Fibroblast of villous mesenchyme (primary cell): Measurements from ENCODE around the gene PTDSS2. TPM values are rescaled to one million over a fixed set of nuclear protein-coding genes. Genes with fewer than 3 reads are reported as not detected.

ENCODE experiments used
- DNase-seq: peaks from one replicate; pipeline ENCODE4 v3.0.0-alpha.2; 2010; ENCODE audit warnings: low read depth
- H3K4me3 ChIP-seq: 2 replicates; pipeline ENCODE4 v1.5.1; 2011; ENCODE audit warnings: low read depth, mild to moderate bottlenecking, low read length
- small RNA-seq: library from RNA; depleted of rRNA; stranded (forward); fragments of <200 nt; gene quantifications from one replicate; pipeline ENCODE3, GENCODE V24; 2012
- total RNA-seq: library from RNA; depleted of rRNA; stranded (reverse); fragments of >200 nt; gene quantifications from 2 replicates; pipeline ENCODE4 v1.2.3, GENCODE V29; 2012
- TF ChIP-seq, protein P1 (sequence below): IDR thresholded peaks from 2 replicates; pipeline ENCODE4 v1.5.1; 2012; ENCODE audit warnings: low read depth, mild to moderate bottlenecking, low read length; ENCODE audit not compliant: insufficient read depth

The PTDSS2 gene
- total RNA-seq, 1 donor, result 31.5 TPM

DNA sequence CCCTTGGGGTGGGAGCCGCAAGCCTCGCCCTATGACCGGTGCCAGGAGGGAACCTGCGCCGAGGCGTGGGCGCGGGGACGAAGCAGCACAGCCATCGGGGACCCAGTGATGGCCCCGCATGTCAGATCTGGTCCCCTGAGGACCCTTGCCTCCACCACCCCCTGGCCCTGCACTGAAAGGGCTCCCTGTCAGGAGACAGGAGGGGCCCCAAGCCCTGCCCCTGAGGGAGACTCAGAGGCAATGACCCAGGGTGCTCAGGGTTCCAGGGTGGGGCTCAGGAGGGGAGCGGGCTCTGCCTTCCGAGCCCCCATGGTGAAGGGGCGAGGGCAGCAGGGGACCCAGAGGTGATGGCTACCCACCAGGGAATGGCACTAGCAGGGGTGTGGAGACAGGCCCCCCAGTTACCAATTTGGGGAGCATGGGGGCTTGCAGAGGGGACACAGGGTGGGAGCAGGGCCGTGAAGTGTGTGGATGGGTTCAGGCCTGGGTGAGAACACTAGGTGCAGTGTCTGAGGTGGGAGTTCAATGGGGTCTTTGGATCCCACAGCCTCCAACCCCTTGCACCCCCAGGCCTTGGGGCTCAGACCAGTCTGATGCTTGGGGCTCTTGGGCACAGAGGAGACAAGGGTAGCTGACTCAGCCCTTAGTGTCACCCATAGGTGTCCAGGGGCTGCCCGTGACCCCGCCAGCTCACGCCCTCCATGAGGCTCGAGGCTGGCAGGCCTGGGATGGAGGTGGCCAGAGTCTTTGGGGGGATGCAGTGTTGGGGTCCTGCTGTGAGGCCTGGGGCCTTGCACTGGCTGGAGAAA lies 87.7 kb downstream of the PTDSS2 start:
- no peak for DNase-seq
- peak overlapping the region; percentile 59 for H3K4me3 ChIP-seq
- TF ChIP-seq, protein P1, sequence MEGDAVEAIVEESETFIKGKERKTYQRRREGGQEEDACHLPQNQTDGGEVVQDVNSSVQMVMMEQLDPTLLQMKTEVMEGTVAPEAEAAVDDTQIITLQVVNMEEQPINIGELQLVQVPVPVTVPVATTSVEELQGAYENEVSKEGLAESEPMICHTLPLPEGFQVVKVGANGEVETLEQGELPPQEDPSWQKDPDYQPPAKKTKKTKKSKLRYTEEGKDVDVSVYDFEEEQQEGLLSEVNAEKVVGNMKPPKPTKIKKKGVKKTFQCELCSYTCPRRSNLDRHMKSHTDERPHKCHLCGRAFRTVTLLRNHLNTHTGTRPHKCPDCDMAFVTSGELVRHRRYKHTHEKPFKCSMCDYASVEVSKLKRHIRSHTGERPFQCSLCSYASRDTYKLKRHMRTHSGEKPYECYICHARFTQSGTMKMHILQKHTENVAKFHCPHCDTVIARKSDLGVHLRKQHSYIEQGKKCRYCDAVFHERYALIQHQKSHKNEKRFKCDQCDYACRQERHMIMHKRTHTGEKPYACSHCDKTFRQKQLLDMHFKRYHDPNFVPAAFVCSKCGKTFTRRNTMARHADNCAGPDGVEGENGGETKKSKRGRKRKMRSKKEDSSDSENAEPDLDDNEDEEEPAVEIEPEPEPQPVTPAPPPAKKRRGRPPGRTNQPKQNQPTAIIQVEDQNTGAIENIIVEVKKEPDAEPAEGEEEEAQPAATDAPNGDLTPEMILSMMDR, result no peak

DNA sequence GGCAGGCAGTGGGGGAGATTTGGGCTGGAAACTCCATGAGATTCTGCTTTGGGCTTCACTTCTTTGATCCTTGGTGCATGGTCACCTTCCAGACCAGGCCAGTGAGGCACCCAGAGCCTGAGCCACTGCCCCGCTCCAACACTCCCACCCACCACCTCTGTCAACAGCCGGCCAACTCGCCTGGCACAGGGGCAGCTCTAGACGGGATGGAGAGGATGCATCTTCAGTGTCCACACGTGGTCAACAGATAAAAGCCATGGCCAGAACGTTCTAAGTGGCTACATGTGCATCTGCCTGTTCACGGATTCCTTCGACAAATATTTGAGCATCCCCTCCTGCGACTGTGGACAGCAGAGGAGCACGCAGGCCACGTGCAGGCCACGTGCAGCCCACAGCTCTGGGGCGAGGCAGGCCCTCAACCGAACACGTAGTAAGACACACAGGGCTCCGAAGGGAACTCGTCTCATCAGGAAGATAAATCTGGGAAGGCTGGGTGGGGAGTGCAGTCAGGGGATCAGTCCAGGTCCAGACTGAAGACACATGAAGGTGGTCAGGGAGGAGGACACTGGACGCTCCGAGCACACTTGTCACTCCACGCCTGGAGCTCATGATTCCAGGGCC lies 88.5 kb downstream of the PTDSS2 start:
- DNase-seq, result no peak
- no peak overlapping the region for H3K4me3 ChIP-seq
- TF ChIP-seq, protein P1, result no peak

DNA sequence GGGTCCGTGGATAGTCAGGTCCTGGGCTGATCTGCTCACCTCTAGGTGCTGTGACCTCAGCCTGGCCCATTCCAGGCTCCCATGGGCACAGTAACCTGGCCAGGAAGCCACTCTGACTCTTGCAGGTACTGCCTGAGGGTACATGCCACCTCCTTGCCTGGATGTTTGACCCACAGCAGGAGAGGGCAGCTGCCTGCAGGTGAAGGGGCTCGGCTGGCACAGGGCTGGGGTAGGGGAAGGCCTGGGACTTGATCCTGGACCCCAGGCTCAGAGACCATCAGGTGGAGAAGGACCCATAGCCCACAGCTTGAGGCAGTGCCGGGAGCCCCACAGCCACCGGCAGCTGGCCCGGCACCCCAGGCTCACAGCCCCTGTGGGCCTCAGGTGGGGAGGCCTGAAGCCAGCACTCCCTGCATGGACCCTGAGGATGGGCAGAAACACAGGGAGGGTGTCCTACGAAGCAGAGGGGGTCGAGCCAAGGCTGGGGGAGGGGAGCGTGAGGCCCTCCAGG lies 89.9 kb downstream of the PTDSS2 start:
- no peak overlapping the region for H3K4me3 ChIP-seq
- DNase-seq, result no peak

More for the DNA sequence above, 89.9 kb downstream of the PTDSS2 start:
- TF ChIP-seq, protein P1, result no peak

Small RNA genes within 50 kb of the gene (small RNA-seq; reads per million reads assigned to genes)
- not detected for gene RN7SL838P

Other genes with a start within 250 kb of the PTDSS2 start
- gene BET1L, start 242.9 kb upstream of the PTDSS2 start, total RNA-seq, result 22.0 and 23.8 TPM in 2 replicates
- gene RIC8A, start 242.6 kb upstream of the PTDSS2 start, total RNA-seq, result 154 and 167 TPM in 2 replicates
- 10.3 and 10.4 TPM in 2 replicates for gene SIRT3, start 213.9 kb upstream of the PTDSS2 start, total RNA-seq
- 130 and 140 TPM in 2 replicates for gene PSMD13, start 213.3 kb upstream of the PTDSS2 start, total RNA-seq
- not detected in 2 replicates for gene NLRP6, start 171.9 kb upstream of the PTDSS2 start, total RNA-seq
- gene PGGHG, start 161.2 kb upstream of the PTDSS2 start, total RNA-seq, result 7.8 and 10.6 TPM in 2 replicates
- gene IFITM5, start 150.8 kb upstream of the PTDSS2 start, total RNA-seq, result not detected in 2 replicates
- gene IFITM2, start 142.5 kb upstream of the PTDSS2 start, total RNA-seq, result 38.4 and 107 TPM in 2 replicates
- gene IFITM1, start 136.2 kb upstream of the PTDSS2 start, total RNA-seq, result 76.4 and 117 TPM in 2 replicates
- 83.3 and 94.1 TPM in 2 replicates for gene IFITM3, start 129.4 kb upstream of the PTDSS2 start, total RNA-seq
- gene B4GALNT4, start 80.8 kb upstream of the PTDSS2 start, total RNA-seq, result 0.43 and 1.3 TPM in 2 replicates
- gene PKP3, start 56.1 kb upstream of the PTDSS2 start, total RNA-seq, result 2.2 and 2.6 TPM in 2 replicates
- gene SIGIRR, start 35.3 kb upstream of the PTDSS2 start, total RNA-seq, result 10.8 and 14.5 TPM in 2 replicates
- gene ANO9, start 8.3 kb upstream of the PTDSS2 start, total RNA-seq, result not detected in 2 replicates
- gene RNH1, start 57.0 kb downstream of the PTDSS2 start, total RNA-seq, result 259 and 276 TPM in 2 replicates
- gene HRAS, start 85.3 kb downstream of the PTDSS2 start, total RNA-seq, result 36.7 and 47.0 TPM in 2 replicates
- 0.43 and 0.64 TPM in 2 replicates for gene LRRC56, start 87.2 kb downstream of the PTDSS2 start, total RNA-seq
- gene LMNTD2, start 110.5 kb downstream of the PTDSS2 start, total RNA-seq, result 1.6 and 2.2 TPM in 2 replicates
- gene RASSF7, start 110.7 kb downstream of the PTDSS2 start, total RNA-seq, result 14.2 and 15.5 TPM in 2 replicates
- 29.4 and 38.7 TPM in 2 replicates for gene PHRF1, start 126.2 kb downstream of the PTDSS2 start, total RNA-seq
- 7.7 and 8.2 TPM in 2 replicates for gene IRF7, start 165.7 kb downstream of the PTDSS2 start, total RNA-seq
- not detected in 2 replicates for gene CDHR5, start 174.7 kb downstream of the PTDSS2 start, total RNA-seq
- not detected in 2 replicates for gene SCT, start 176.9 kb downstream of the PTDSS2 start, total RNA-seq
- gene DRD4, start 187.0 kb downstream of the PTDSS2 start, total RNA-seq, result not detected in 2 replicates
- 33.7 and 33.8 TPM in 2 replicates for gene DEAF1, start 244.9 kb downstream of the PTDSS2 start, total RNA-seq
- 13.0 and 16.8 TPM in 2 replicates for gene TMEM80, start 245.5 kb downstream of the PTDSS2 start, total RNA-seq